Peyer's patch (tissue), 4 donors: Measurements from ENCODE around the gene SH3TC1. TPM values are rescaled to one million over a fixed set of nuclear protein-coding genes. Genes with fewer than 3 reads are reported as not detected.

Experiments used
- DNase-seq, 3 donors: peaks; one replicate each; pipeline ENCODE4 v3.0.0-alpha.2; 2017 to 2019
- H3K27ac ChIP-seq, 4 donors: fragments of 200-600 bp; sonication (generic); one replicate each; pipeline ENCODE4 v1.5.1; 2016 to 2019
- H3K27me3 ChIP-seq, 2 donors: fragments of 200-600 bp; sonication (generic); one replicate each; pipeline ENCODE4 v1.5.1; 2019
- H3K36me3 ChIP-seq, 3 donors: fragments of 200-600 bp; sonication (generic); one replicate each; pipeline ENCODE4 v1.5.1; 2016 to 2019
- H3K4me1 ChIP-seq, 4 donors: fragments of 200-600 bp; sonication (generic); one replicate each; pipeline ENCODE4 v1.5.1; 2016 to 2019
- H3K4me3 ChIP-seq, 4 donors: fragments of 200-600 bp; sonication (generic); 1 replicate in 3 of 4; 2 replicates in 1 of 4; pipeline ENCODE4 v1.5.1; 2016 to 2019; ENCODE audit warnings: mild to moderate bottlenecking in 1 of 4
- H3K9me3 ChIP-seq, 4 donors: fragments of 200-600 bp; sonication (generic); one replicate each; pipeline ENCODE4 v1.5.1; 2016 to 2019; ENCODE audit warnings: mild to moderate bottlenecking in 1 of 4
- POLR2A ChIP-seq, 2 donors: fragments of 450-650 bp; IDR thresholded peaks; one replicate each; pipeline ENCODE4 v1.5.1; 2017; ENCODE audit warnings: antibody characterized with exemption in 2 of 2, mild to moderate bottlenecking in 2 of 2, moderate library complexity in 2 of 2
- total RNA-seq, 4 donors: library from RNA; depleted of rRNA; stranded (reverse); fragments of >200 nt; gene quantifications; one replicate each; pipeline ENCODE4 v1.1.0, GENCODE V29; 2016
- TF ChIP-seq, protein P1 (sequence below), 6 experiments: fragments of 450-650 bp in 4 of 6; fragments of 200-600 bp in 2 of 6; sonication (generic) in 1 of 6; IDR thresholded peaks; one replicate each; pipeline ENCODE4 v1.5.1; 2017 to 2019; ENCODE audit warnings: antibody characterized with exemption in 6 of 6, mild to moderate bottlenecking in 3 of 6, moderate library complexity in 1 of 6

Gene SH3TC1
- total RNA-seq, 4 donors from 2014 or later: 4.2 to 88.3 (median 11.8) TPM

DNA sequence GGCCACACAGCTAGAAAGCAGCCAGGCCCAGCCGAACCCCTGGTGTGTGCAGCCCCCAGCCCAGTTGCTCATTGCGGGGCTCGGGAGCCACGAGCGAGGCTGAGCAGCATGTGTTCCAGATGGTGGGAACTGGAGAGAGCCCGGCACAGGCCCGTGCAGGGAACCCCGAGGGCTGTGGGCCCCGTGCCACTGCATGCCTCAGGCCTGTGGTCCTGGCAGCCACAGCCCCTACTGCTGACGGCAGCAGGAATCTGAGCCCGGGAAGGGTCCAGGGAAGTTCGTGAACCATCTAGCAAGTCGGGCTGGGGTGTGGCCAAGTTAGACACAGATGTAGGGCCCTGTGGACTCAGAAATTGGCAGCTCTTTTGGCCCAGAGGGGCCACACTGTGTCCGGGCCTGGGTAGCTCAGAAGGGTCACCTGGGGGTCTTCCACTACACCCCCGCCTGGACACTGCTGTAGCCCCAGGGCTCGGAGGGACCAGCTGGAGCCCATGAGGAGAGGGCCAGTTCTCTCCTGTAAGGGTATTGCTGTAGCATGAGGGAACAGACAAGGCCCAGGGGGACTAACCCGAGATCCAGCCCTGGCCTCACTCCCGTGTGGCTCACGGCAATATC, 82.5 kb downstream of the SH3TC1 start:
- Histone ChIP-seq H3K27ac (peak overlapping the region in 2 of 4 donors; percentile 3 to 13), H3K4me3 (no peak overlapping the region), H3K36me3 (no peaks in the 10 kb centered on the region), H3K4me1 (peaks cover 0 to 19% (median 0%) of the 10 kb centered on the region in 4 donors), H3K27me3 (no peaks in the 10 kb centered on the region), H3K9me3 (no peaks in the 10 kb centered on the region)
- TF ChIP-seq, protein P1, sequence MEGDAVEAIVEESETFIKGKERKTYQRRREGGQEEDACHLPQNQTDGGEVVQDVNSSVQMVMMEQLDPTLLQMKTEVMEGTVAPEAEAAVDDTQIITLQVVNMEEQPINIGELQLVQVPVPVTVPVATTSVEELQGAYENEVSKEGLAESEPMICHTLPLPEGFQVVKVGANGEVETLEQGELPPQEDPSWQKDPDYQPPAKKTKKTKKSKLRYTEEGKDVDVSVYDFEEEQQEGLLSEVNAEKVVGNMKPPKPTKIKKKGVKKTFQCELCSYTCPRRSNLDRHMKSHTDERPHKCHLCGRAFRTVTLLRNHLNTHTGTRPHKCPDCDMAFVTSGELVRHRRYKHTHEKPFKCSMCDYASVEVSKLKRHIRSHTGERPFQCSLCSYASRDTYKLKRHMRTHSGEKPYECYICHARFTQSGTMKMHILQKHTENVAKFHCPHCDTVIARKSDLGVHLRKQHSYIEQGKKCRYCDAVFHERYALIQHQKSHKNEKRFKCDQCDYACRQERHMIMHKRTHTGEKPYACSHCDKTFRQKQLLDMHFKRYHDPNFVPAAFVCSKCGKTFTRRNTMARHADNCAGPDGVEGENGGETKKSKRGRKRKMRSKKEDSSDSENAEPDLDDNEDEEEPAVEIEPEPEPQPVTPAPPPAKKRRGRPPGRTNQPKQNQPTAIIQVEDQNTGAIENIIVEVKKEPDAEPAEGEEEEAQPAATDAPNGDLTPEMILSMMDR (IDR thresholded peaks at IDR 0.05): no peak
- TF ChIP-seq POLR2A (IDR thresholded peaks at IDR 0.05): no peak
- DNase-seq: peak in 2 of 3 donors; percentile 17 to 57

DNA sequence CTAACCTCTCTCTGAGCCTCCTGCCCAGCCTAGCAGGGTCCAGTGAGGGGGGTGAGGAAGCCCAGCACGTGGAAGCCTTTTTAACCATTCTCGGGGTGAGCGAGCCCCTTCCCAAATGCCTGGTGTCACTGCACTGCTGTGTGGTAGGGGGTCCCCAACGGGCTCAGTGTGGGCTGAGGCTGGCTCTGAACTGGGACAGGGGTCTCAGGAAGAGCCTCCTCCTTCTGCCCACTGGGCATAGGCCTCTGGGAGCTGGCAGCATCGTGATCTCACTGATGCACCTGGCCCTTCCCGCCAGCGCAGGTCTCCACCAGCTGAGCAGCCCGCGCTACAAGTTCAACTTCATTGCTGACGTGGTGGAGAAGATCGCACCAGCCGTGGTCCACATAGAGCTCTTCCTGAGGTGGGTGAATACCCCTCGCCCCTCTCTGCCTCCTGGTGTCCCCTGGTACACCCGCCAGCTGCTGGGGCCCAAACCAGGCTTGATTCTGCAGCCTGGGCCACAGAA, 83.1 kb downstream of the SH3TC1 start:
- TF ChIP-seq, protein P1 (IDR thresholded peaks at IDR 0.05): no peak
- TF ChIP-seq POLR2A (IDR thresholded peaks at IDR 0.05): no peak
- Histone ChIP-seq H3K27me3 (no peaks in the 10 kb centered on the region), H3K4me3 (no peak overlapping the region), H3K36me3 (no peaks in the 10 kb centered on the region), H3K4me1 (peaks cover 0 to 16% (median 0%) of the 10 kb centered on the region in 4 donors), H3K27ac (peak overlapping the region in 2 of 4 donors; percentile 3 to 13), H3K9me3 (no peaks in the 10 kb centered on the region)
- DNase-seq: no peak

DNA sequence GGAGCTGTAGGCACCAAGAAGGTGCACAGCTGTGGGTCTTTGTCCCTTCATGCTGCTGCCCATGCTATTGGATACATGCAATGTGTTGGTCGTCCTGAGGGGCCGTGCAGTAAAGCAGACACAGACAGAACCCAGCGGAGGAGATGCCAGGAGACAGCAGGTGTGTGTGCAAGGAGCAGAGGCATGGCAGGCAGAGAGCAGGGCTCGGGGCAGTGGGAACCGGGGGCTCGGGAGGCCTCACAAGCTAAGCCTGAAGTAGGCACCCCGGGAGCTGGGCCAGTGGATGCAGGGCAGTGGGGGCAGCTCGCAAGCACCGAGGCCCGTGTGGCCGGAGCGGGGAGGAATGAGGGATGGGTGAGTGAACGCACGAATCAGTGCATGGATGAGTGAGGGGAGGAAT, 83.7 kb downstream of the SH3TC1 start:
- no peaks in the 10 kb centered on the region for H3K36me3 ChIP-seq
- TF ChIP-seq, protein P1 (IDR thresholded peaks at IDR 0.05): no peak
- TF ChIP-seq POLR2A (IDR thresholded peaks at IDR 0.05): no peak
- DNase-seq: no peak
- H3K4me1 ChIP-seq: peaks cover 0 to 13% (median 0%) of the 10 kb centered on the region in 4 donors
- H3K27me3 ChIP-seq: no peaks in the 10 kb centered on the region
- no peak overlapping the region for H3K27ac ChIP-seq
- no peak overlapping the region for H3K4me3 ChIP-seq
- H3K9me3 ChIP-seq: no peaks in the 10 kb centered on the region

DNA sequence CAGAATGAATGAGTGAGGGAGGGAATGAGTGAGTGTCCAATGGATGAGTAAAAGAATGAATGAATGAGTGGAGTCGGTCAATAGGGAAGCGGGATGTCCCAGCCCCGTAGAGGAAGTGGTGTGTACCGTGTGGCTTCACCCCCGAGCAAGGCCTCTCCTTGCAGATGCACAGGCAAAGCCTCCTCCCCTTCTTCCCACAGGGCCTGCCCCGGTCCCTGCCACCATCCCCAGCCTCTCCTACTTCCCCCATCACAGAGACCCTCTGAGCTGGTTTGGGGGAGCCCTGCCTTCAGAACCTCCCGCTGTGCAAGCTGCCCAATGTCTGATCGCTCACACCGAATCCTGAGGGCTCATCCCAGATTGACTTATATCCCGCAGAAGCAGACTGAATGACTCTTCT, 84.1 kb downstream of the SH3TC1 start:
- Histone ChIP-seq H3K4me1 (peaks cover 0 to 10% (median 0%) of the 10 kb centered on the region in 4 donors), H3K36me3 (no peaks in the 10 kb centered on the region), H3K9me3 (no peaks in the 10 kb centered on the region), H3K4me3 (no peak overlapping the region), H3K27me3 (no peaks in the 10 kb centered on the region), H3K27ac (no peak overlapping the region)
- TF ChIP-seq, protein P1 (IDR thresholded peaks at IDR 0.05): no peak
- TF ChIP-seq POLR2A (IDR thresholded peaks at IDR 0.05): no peak
- no peak for DNase-seq

DNA sequence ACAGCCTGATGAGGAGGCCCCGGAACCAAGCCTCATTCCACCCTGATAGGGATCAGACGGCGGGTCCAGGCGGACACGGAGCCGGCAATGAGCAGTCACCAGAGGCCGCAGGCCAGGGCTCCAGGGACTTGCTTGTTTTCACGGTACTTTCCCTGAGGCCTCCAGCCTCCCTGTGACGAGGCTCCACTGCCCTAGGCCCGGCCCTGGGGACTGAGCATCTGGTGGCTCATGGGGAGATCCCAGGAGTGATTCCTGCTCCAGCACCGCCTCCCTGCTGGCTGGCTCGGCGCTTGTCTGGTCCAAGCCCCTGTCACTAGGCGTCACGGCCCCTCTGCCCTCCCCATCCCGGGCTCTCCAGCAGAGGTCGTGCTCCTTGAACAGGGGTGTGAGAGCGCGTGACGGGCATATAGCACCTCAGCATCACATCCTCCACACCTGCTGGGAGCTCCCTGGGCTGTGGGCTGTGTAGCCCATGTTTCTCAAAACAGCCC, 84.6 kb downstream of the SH3TC1 start:
- DNase-seq: no peak
- H3K27ac ChIP-seq: no peak overlapping the region

More for the DNA sequence above, 84.6 kb downstream of the SH3TC1 start:
- Histone ChIP-seq H3K9me3 (no peaks in the 10 kb centered on the region), H3K4me1 (peaks cover 0 to 8% (median 0%) of the 10 kb centered on the region in 4 donors), H3K27me3 (no peaks in the 10 kb centered on the region), H3K36me3 (no peaks in the 10 kb centered on the region), H3K4me3 (no peak overlapping the region)
- TF ChIP-seq, protein P1 (IDR thresholded peaks at IDR 0.05): no peak
- no peak for TF ChIP-seq POLR2A (IDR thresholded peaks at IDR 0.05)
